GM19240 (cell line): ENCODE measurements around the gene GIGYF2.

Experiments
- DNase-seq: peaks from one replicate; pipeline ENCODE4 v3.0.0; 2011; ENCODE audit warnings: low spot score; ENCODE audit not compliant: insufficient read length

The GIGYF2 gene

DNA sequence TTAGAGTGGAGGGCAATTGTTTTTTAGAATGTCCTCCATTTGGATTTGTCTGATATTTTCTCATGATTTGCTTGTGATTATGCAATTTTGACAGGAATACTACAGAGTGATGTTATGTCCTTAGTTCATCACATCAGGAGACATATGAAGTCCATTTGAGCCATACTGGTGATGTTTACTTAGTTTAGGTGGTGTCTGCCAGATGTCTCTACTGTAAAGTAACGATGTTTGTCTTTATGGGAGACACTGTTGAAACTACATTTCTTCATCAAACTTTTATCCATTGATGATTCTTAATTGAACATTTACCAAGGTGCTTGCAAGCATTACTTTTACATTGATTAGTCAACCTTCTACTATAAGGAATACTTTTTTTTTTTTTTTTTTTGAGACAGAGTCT, 168.0 kb downstream of the GIGYF2 start:
- no peak for DNase-seq

DNA sequence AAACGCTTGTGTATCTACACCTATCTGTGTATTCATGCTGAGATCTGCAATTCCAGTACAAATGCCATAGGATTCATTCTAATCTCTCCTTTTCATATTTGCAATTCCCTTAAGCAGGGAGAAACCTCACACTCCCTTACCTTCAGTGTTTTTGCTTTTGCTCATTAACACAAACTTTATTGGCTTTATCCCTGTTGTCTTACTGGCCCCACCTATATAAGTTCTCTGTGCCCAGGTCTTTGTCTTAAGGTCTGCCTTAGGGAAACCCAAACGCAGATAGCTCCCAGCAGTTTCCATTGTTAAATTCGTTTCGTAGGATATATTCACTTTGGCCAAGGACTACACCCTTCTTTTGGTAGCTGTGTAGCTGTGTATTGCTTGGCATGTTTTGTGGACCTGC, 169.0 kb downstream of the GIGYF2 start:
- DNase-seq = no peak

GRCh38 chr2:232869138-232870017, 172.2 kb downstream of the GIGYF2 start:
- no peak for DNase-seq

GRCh38 chr2:232870018-232870765, 173.1 kb downstream of the GIGYF2 start, which contains the start of gene SNORC:
Gene SNORC, plus strand, starts transcription at chr2:232870264. Its CDS starts 78 bp downstream, at chr2:232870342.
- no peak for DNase-seq

GRCh38 chr2:232870766-232871371, 173.7 kb downstream of the GIGYF2 start:
- no peak for DNase-seq

DNA sequence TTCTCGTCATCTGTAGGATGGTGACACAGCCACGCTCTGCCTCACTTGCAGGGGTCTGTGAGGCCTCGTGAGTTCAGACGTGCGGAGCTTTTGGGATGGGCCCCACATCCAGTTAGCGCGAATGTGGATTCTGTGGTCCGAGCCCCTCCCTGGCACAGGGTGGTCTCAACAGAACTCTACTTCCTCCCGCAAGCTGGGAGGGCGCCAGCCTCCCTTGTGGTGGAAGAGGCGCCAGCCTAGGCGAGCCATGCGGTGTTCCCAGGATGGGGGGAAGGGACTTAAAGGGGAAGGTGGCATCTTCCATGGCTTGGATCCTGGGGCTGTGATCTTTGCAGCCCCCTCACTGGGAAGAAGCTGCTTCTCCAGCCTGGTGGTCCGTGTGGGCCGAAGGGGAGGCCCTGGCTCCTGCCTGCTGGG, 174.3 kb downstream of the GIGYF2 start:
- no peak for DNase-seq

DNA sequence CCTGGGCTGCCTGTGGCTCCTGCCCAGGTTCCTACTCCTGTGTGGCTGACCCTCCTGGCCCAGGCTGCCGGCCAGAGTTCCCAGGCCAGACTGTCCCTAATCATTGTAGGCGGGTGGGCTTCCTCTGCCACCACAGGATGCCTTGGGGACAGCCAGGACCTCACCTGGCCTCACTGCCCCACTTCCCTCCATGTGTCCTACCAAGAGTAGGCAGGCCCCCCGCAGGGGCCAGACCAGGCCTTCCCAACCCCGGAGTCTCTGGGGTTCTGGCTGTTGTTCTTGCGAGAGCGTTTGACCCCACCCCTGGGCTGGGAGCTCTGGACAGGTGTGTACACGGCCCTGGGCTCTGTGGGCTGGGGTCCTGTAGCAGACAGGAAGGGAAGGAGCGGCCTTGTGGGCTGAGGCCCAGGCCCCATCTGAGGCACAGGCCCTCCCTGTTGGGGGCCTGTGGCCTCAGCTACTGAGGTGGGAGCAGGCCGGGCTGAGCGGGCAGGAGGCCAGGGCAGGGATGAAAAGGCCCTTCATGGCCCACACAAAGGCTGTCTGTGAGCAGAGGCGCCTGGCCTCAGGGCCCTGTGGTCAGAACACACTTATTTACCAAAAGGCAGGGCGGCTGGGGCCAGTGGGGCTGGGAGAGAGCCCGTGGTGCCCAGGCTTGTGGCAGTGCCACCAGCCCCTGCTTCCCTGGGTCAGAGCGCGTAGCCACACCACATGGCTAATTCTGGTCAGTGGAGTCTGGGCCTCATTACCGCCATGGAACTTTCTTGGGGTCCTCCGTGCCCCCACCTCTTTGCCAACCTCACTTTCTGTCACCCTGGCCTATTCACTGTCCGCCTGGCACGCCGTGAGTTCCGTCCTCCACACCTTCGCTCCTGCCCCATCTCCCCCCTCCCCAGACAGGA, 175.0 kb downstream of the GIGYF2 start:
- no peak for DNase-seq

DNA sequence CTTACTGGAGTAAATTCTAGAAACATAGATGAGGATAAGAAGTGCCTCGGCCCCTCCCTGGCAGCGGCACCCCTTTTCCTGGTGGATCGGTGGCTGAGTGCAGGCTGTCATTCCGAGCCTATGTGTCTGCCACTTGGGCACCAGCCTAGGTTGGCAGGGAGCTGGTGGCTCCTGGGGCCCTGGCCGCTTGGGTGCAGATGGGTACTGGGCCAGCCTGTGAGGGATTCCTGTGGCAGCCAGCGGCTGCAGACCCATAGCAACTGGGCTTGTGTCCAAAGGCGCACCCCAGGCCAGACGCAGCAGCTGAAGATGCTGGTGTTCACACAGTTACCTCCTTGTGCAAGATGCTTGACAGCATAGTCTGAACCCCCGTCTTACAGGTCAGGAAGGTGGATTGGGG, 175.7 kb downstream of the GIGYF2 start:
- no peak for DNase-seq

DNA sequence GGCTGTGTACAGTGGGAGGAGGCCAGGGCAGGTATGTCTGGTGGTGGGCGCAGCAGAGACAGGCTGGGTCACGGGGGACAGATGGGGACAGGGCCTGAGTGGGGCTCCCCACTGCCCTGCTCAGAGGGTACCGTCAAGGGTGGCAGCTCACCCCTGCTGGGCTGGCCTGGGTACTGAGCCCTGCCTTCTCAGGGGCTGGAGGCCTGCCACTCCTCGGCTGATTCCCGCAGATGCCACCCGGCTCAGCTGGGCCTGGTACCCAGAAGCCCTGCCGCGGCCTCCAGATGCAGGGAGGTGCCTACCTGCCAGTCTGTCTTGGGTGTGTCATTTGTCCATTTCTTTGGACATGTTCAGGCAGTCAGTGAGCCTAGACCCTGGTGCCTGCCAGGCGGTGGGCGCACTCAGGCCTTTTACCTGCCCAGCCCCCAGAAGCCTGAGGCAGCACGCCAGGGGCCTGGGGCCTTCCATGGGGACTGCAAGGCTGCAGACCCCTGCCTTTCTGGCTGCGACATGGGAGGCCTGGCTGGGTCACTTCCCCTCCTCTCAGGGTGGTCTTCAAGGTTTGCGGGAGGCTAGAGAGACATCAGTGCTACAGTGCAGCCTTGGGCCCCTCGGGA, 176.3 kb downstream of the GIGYF2 start:
- no peak for DNase-seq

DNA sequence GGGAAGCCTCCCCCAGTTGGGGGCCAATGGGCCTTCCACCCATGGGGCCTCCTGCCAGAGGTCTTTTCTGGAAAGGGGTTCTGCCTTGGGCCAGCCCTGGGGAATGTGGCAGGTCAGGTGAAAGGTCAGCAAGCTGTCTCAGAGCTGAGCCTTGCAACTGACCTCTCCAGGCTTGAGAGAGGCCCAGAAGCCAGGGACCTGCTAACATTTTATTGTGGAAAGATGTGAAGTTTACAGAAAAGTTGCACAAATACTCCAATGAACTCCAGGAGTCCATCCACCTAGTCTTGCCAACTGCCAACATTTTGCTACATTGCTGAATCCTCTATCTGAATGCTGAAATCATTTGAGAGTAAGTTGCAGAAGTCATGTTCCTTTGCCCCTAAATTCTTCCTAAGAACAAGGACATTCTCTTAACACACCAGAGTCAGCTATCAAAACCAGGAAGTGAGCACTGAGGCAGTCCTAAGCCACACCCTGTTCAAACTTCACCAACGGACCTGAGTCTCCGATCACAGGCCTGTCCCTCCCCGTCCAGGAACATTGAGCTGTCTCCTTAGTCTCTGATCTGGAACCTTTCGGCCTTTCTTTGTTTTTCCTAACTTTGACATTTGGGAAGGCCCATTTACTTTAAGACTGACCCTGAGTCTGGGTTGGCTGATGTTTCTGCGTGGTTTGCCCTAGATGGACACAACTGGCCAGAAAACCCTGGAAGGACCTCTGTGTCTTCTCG, 176.9 kb downstream of the GIGYF2 start:
- DNase-seq = no peak

GRCh38 chr2:232874677-232875223, 177.6 kb downstream of the GIGYF2 start:
- no peak for DNase-seq

DNA sequence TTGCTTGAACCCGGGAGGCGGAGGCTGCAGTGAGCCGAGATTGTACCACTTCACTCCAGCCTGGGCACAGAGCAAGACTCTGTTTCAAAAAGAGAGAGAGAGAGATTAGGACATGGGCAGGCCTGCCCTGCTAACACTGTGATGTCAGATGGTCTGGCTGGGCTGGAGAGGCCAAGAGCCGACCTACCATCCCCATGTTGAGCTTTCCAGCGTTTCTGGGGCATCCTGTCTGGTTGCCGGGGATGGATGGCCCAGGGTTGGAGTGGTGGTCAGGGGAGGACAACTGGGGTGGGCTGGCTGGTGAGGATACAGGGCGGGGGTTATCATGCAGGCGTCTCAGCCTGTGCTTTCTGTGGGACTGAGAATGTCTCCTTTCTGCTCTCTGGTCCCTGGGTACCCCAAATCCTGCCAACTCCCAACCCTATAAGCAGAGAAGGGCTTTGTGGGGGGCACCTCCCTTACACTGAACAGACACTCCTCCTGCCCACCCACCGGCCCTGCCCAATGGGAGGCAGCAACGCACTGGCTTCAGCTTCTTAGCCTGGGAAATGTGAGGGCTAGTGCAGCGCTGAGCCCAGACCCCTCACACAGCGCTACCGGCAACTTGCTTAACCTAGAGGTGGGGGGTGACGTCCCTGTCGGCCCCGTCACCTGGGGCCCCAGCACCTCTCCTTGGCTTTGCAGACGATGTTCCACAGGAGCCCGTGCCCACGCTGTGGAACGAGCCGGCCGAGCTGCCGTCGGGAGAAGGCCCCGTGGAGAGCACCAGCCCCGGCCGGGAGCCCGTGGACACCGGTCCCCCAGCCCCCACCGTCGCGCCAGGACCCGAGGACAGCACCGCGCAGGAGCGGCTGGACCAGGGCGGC, 178.4 kb downstream of the GIGYF2 start:
- DNase-seq = no peak

- DNase-seq = no peak
Measured at GRCh38 chr2:232876161-232876977, 179.2 kb downstream of the GIGYF2 start.

DNA sequence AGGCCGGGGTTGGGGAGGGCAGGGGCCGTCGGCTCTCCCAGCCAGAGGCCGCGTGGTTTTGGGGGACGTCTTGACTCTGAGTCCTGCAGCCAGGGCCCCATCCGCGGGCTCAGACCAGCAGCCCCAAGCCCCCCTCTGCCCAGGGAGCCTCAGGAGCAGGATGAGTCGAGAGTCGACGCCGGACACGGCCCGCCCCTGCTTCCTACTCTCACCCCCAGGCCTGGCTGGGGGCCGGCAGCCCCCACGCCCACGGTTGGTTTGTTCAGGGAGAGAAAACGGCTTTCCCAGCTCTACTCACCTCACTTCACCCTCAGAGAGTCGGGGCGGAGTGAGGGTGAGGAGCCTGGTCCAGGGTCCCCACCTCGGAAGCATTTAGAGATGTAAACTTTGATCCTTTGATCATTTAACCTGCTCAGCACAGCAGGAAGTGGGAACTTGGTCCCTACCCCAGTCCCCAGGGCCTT, 179.9 kb downstream of the GIGYF2 start:
- DNase-seq = no peak

DNA sequence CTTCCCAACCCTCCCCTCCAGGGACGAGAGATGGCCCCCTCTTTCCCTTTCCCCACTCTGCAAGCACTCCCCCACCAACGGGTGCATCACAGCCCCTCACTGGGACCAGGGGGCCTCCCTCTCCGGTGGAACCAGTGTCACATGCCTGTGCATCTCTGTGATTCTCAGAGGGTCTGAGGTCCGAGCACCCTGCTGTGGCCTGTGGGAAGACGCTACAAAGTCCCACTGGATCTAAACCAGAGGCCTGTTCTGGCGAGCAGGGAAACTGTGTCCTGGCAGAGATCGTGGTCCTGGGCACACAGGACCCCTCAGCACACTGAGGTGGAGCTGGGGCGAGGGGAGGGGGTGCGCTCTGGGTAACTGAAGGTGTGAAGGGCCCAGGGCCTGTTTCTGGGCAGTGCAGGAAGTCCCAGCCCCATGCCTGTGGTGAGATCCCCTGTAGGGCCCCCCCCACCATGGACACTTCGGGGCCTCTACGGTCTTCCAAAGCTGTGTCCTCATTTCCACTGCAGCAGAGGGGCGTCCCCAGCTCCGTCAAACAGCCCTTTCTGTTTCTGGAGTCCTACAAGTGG, 180.9 kb downstream of the GIGYF2 start:
- no peak for DNase-seq

- no peak for DNase-seq
Measured at GRCh38 chr2:232878855-232879617, 181.9 kb downstream of the GIGYF2 start.
